ENCODE measurements around the gene TPM4. TPM values are rescaled to one million over a fixed set of nuclear protein-coding genes. Genes with fewer than 3 reads are reported as not detected.

TPM4 gene
- total and polyA plus RNA-seq, 8 donors = 437 to 631 (median 556) TPM

DNA sequence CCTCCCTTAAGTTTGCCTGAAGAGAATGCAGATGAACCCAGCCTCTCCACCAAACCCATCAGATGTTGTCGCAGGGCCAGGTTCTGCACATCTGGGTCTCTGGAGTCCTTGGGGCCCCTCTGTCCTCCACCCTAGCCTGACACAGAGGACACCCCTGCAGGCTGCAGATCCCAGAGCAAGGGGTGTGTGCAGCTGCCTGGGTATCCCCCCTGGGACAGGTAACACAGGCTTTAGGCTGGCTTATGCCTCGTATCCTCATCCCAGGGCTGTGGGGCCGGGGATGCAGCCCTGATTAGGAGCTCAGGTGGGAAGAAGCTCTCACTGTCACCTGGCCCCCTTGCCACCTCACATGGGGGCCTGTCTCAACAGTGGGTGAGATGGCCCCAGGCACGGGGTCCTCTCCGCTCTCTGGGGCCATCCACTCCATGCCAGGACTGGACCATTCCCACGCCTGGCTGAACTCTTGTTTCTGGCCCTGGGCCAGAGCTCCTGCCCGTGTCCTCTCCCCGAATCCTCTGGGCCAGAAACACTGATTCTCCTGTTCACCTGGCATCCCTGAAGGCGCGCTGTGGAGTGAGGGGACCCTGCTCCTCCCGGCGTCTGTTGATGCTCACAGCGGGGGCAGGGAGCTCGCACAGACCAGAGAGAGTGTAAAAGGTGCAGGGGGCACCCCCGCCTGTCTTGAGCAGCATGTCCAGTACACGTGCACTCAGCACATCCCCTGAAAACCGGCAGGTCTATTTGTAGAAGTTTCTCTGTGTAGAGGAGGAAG lies 38.7 kb upstream of the TPM4 start:
- DNase-seq (no peak), ATAC-seq (no peak)
- no peak for TF ChIP-seq CTCF (IDR thresholded peaks at IDR 0.05)
- Histone ChIP-seq H3K4me3 (no peak overlapping the region), H3K36me3 (no peaks in the 10 kb centered on the region), H3K27me3 (no peaks in the 10 kb centered on the region), H3K9me3 (no peaks in the 10 kb centered on the region), H3K4me1 (peaks cover 5 to 8% of the 10 kb centered on the region in 2 donors), H3K27ac (no peak overlapping the region)
- intact Hi-C loops (cut with DNase I) = no loop called here

DNA sequence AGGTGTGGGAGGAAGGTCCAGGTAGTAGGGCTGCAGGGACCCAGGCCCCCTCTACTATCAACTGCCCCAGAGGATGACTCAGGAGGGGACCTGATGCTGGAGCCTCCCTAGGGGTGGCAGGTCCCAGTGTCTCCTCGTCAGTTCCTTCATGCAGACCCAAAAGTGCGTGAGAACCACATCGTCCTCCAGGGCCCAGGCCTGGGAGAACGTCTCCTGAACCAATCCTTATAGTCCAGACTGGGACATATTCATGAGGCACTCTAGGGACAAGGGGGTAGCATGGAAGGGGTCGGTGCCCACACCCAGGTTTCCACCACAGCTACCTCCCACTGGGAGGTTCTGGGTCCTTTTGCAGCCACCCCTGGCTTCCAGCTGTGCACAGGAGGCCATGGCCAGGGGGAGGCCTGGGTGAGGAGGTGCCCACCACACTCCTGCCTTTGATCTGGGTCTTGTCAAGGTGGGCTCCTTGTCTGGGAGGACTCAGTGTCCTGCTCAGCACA lies 38.0 kb upstream of the TPM4 start:
- Histone ChIP-seq H3K4me3 (no peak overlapping the region), H3K27me3 (no peaks in the 10 kb centered on the region), H3K9me3 (no peaks in the 10 kb centered on the region), H3K27ac (no peak overlapping the region), H3K36me3 (no peaks in the 10 kb centered on the region), H3K4me1 (peaks cover 5 to 8% of the 10 kb centered on the region in 2 donors)
- TF ChIP-seq CTCF (IDR thresholded peaks at IDR 0.05) = no peak
- no peak for DNase-seq
- intact Hi-C loops (cut with DNase I) = no loop called here
- no peak for ATAC-seq

GRCh38 chr19:16039081-16039480 lies 37.2 kb upstream of the TPM4 start:
- DNase-seq (no peak), ATAC-seq (no peak)
- Histone ChIP-seq H3K4me1 (peaks cover 5 to 8% of the 10 kb centered on the region in 2 donors), H3K9me3 (no peaks in the 10 kb centered on the region), H3K27me3 (no peaks in the 10 kb centered on the region), H3K36me3 (no peaks in the 10 kb centered on the region), H3K4me3 (no peak overlapping the region), H3K27ac (no peak overlapping the region)
- intact Hi-C loops (cut with DNase I) = no loop called here
- no peak for TF ChIP-seq CTCF (IDR thresholded peaks at IDR 0.05)

DNA sequence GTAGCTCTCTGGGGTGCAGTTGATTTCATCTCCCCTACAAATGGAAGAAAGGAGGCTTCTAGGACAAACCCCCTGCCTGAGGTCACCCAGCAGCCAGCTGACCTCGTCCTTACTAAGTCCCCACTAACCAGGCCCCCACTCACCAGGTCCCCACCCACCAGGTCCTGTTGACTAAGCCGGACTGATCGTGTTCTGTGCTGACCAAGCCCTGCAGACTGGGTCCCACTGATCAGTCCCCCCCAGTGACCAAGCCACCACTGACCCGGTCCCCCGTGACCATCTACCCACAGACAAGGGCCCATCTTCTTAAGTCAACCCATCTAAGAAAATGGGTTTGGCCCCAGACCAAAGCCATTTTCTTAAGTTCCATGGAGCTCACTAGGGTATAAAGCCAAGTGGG lies 36.8 kb upstream of the TPM4 start:
- H3K27me3 ChIP-seq = no peaks in the 10 kb centered on the region
- no peak overlapping the region for H3K4me3 ChIP-seq
- DNase-seq (no peak), ATAC-seq (no peak)
- H3K4me1 ChIP-seq = peaks cover 5 to 8% of the 10 kb centered on the region in 2 donors
- no peaks in the 10 kb centered on the region for H3K36me3 ChIP-seq
- intact Hi-C loops (cut with DNase I) = no loop called here
- H3K9me3 ChIP-seq = no peaks in the 10 kb centered on the region
- H3K27ac ChIP-seq = no peak overlapping the region
- no peak for TF ChIP-seq CTCF (IDR thresholded peaks at IDR 0.05)

- no peak overlapping the region for H3K27ac ChIP-seq
- intact Hi-C loops (cut with DNase I) = loop anchor here in 1 of 2 donors (5.0 kb wide), 1 partner anchor 142 kb away; no protein-coding TSS in a partner anchor
- no peaks in the 10 kb centered on the region for H3K27me3 ChIP-seq
- DNase-seq (no peak), ATAC-seq (no peak)
- peaks cover 5 to 8% of the 10 kb centered on the region in 2 donors for H3K4me1 ChIP-seq
- H3K36me3 ChIP-seq = no peaks in the 10 kb centered on the region
- no peaks in the 10 kb centered on the region for H3K9me3 ChIP-seq
- TF ChIP-seq CTCF (IDR thresholded peaks at IDR 0.05) = no peak
- H3K4me3 ChIP-seq = no peak overlapping the region
Measured at GRCh38 chr19:16040642-16041041, 35.7 kb upstream of the TPM4 start.

Measured in left lung (tissue), 10 donors.